ENCODE results near the gene LSM7. TPM values are rescaled to one million over a fixed set of nuclear protein-coding genes. Genes with fewer than 3 reads are reported as not detected.

Gene LSM7
- total RNA-seq, 4 donors from 2014 or later, result 51.8 to 95.7 (median 71.9) TPM

DNA sequence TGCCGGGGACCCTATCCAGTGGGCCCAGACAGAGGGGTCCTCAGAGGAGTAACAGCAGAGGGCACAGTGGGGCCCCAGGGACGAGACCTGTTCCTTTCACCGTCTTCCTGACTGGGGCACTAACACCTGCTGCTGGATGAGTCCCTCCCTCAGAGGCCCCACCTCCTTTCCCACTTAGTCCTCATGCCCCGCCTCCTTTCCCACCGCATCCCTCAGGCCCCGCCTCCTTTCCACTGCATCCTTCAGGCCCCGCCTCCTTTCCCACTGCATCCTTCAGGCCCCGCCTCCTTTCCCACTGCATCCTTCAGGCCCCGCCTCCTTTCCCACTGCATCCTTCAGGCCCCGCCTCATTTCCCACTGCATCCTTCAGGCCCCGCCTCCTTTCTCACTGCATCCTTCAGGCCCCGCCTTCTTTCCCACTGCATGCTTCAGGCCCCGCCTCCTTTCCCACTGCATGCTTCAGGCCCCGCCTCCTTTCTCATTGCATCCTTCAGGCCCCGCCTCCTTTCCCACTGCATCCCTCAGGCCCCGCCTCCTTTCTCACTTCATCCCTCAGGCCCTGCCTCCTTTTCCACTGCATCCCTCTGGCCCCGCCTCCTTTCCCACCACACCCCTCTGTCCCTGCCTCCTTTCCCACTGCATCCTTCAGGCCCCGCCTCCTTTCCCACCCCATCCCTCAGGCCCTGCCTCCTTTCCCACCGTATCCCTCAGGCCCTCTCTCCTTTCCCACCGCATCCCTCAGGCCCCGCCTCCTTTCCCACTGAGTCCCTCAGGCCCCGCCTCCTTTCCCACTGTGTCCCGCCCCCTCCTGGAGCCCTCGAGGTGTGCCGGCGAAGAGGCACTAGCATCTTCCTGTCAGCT is 6.8 kb upstream of the LSM7 start:
- no peak for TF ChIP-seq CTCF (IDR thresholded peaks at IDR 0.05; ENCODE audit: low read depth)

DNA sequence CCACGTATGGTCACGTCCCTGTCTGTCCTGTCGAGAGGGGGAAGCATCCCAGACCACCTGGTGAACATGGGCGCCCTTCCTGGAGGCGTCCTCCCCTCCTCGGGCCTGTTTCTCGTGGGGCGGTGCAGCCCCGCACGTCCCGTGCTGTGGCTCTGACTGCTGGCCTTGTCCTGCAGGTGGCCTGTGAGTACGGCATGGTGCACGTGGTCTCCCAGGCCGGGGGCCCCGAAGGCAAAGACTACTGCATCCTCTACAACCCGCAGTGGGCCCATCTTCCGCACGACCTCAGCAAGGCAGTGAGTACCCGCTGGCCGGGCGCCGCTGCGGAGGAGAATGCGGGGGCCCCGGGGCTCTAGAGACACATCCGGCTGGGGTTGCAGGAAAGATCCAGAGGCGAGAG is 6.0 kb upstream of the LSM7 start:
- TF ChIP-seq CTCF (IDR thresholded peaks at IDR 0.05; ENCODE audit: low read depth), result no peak

DNA sequence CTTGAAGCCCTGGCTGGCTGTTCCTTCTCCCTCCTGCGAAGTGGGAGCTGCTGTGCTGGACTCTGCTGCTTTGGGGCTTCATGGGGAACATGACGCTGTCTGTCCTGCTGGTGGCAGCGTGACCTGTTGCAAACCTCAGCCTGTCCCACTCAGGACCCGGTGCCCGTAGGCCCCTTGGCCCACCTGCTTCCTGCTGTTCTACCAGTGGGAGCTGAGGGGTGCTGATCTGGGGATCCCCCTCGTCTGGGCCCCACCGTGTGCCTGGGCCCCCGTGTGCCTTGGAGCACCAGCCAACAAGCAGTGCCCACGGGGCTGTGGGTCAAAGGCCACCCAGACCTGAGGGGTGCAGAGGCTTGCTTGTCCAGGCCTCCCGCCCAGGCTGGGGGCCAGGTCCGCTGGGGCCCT is 5.4 kb upstream of the LSM7 start:
- no peak for TF ChIP-seq CTCF (IDR thresholded peaks at IDR 0.05; ENCODE audit: low read depth)

DNA sequence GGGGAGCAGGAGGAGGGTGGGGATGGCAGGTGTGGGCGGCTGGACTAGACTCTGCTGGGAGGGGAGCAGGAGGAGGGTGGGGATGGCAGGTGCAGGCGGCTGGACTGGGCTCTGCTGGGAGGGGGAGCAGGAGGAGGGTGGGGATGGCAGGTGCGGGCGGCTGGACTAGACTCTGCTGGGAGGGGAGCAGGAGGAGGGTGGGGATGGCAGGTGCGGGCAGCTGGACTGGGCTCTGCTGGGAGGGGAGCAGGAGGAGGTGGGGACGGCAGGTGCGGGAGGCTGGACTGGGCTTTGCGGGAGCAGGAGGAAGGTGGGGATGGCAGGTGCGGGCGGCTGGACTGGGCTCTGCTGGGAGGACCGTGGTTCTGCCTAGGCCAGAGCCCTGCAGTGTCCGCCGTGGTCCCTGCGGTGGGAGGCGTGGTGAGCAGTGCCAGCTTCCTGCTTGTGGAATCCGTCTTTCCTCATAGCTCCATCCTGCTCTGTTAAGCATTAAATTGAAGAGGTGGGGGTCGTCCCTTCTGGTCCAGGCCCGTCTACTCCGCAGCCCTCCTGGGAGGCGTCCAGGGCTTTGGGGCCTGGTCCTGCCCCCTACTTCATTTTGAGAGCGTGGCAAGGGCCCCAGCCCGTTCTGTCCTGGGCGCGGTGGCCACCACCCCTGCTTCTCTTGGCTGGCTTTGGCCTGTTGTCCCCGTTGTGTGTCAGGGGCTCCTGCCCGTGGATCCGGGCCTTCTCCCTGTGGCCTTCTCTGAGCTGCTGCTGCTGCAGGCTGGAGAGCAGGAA is 4.8 kb upstream of the LSM7 start:
- TF ChIP-seq CTCF (IDR thresholded peaks at IDR 0.05; ENCODE audit: low read depth), result no peak

- TF ChIP-seq CTCF (IDR thresholded peaks at IDR 0.05; ENCODE audit: low read depth), result no peak
These were observed 4.1 kb upstream of the LSM7 start for GRCh38 chr19:2332341-2333026.

DNA sequence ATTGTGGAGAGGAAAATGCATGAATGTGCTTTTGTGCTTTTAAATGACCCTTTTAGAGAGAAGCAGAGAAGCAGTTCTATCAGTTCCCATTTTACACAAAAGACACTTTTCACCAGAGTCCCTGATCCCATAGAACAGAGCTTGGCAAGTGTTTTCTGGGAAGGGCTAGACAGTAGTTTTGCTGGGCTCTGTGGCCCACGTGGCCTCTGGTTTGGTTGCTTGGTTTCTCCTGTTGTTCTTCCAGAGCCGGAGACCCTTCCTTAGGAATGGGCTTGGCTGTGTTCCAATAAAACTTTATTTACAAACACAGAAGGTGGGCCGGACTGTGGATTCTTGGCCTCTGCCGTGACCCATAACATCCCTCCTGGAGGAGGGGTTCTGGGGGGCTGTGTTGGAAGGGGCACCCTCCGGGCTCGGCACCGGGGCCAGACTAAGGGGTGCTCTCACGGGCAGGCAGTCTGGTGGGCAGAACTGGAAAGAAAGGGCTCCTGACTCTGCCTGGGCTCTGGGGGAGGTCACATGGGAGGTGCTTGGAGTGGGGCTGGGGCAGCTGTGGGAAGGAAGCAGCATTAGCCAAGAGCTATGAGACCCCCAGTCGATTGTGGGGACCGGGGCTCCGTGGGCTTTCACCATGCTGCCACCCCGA is 3.3 kb upstream of the LSM7 start:
- no peak for TF ChIP-seq CTCF (IDR thresholded peaks at IDR 0.05; ENCODE audit: low read depth)

Measured in subcutaneous adipose tissue (tissue), 4 donors.